ENCODE data around the gene ERCC2. TPM values are rescaled to one million over a fixed set of nuclear protein-coding genes. Genes with fewer than 3 reads are reported as not detected.

Gene ERCC2
- total RNA-seq, 1 experiment from 2014 or later = 27.8 TPM

GRCh38 chr19:45347570-45348366 is 22.6 kb downstream of the ERCC2 start:
- Mint-ChIP-seq H3K4me3 (ENCODE audit: unreplicated experiment) (no peak overlapping the region), H3K4me1 (ENCODE audit: insufficient read depth, unreplicated experiment) (peaks cover 6% of the 10 kb centered on the region), H3K27ac (ENCODE audit: low read depth, unreplicated experiment) (no peak overlapping the region), H3K9me3 (ENCODE audit: unreplicated experiment) (no peaks in the 10 kb centered on the region), H3K27me3 (ENCODE audit: insufficient read depth, unreplicated experiment) (no peaks in the 10 kb centered on the region), H3K36me3 (ENCODE audit: insufficient read depth, unreplicated experiment) (peaks cover 7% of the 10 kb centered on the region)
- TF ChIP-seq, protein P1, sequence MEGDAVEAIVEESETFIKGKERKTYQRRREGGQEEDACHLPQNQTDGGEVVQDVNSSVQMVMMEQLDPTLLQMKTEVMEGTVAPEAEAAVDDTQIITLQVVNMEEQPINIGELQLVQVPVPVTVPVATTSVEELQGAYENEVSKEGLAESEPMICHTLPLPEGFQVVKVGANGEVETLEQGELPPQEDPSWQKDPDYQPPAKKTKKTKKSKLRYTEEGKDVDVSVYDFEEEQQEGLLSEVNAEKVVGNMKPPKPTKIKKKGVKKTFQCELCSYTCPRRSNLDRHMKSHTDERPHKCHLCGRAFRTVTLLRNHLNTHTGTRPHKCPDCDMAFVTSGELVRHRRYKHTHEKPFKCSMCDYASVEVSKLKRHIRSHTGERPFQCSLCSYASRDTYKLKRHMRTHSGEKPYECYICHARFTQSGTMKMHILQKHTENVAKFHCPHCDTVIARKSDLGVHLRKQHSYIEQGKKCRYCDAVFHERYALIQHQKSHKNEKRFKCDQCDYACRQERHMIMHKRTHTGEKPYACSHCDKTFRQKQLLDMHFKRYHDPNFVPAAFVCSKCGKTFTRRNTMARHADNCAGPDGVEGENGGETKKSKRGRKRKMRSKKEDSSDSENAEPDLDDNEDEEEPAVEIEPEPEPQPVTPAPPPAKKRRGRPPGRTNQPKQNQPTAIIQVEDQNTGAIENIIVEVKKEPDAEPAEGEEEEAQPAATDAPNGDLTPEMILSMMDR (IDR thresholded peaks at IDR 0.05; ENCODE audit: unreplicated experiment) = no peak
- intact Hi-C loops (cut with micrococcal nuclease) = no loop called here
- ChIA-PET POLR2A (interaction anchor here (0.6 kb wide), 2 partner anchors 9 to 41 kb away, joined by 3 read pairs; no protein-coding TSS in a partner anchor), CTCF (no interaction called here)
- DNase-seq (ENCODE audit: unreplicated experiment) = no peak
- no TSS peak for BruUV-seq (replicated peaks)

DNA sequence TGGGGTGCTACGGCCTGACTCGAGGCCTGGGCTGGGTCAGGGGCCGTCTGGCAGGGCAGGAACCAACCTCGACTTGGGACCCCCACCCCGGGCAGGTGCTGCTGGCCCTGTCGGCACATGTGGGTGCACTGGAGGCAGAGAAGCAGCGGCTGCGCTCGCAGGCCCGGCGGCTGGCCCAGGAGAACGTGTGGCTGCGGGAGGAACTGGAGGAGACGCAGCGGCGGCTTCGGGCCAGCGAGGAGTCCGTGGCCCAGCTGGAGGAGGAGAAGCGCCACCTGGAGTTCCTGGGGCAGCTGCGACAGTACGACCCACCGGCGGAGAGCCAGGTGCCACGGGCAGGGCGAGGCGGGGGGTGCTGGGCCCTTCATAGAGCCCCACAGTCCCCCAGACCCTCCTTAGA is 23.9 kb downstream of the ERCC2 start:
- no peak for DNase-seq (ENCODE audit: unreplicated experiment)
- H3K27ac Mint-ChIP-seq (ENCODE audit: low read depth, unreplicated experiment) = no peak overlapping the region
- H3K4me3 Mint-ChIP-seq (ENCODE audit: unreplicated experiment) = no peak overlapping the region
- TF ChIP-seq, protein P1 (IDR thresholded peaks at IDR 0.05; ENCODE audit: unreplicated experiment) = no peak
- H3K27me3 Mint-ChIP-seq (ENCODE audit: insufficient read depth, unreplicated experiment) = no peaks in the 10 kb centered on the region
- no TSS peak for BruUV-seq (replicated peaks)
- CTCF ChIA-PET = interaction anchor here (1.0 kb wide), 1 partner anchor 99 kb away, joined by 3 read pairs; no protein-coding TSS in a partner anchor
- intact Hi-C loops (cut with micrococcal nuclease) = no loop called here
- H3K4me1 Mint-ChIP-seq (ENCODE audit: insufficient read depth, unreplicated experiment) = peaks cover 6% of the 10 kb centered on the region
- H3K9me3 Mint-ChIP-seq (ENCODE audit: unreplicated experiment) = no peaks in the 10 kb centered on the region
- peaks cover 7% of the 10 kb centered on the region for H3K36me3 Mint-ChIP-seq (ENCODE audit: insufficient read depth, unreplicated experiment)
- POLR2A ChIA-PET = no interaction called here

- TF ChIP-seq, protein P1 (IDR thresholded peaks at IDR 0.05; ENCODE audit: unreplicated experiment) = no peak
- POLR2A ChIA-PET = no interaction called here
- CTCF ChIA-PET = interaction anchor here (0.5 to 0.6 kb wide), 2 partner anchors 133 to 1814 kb away, joined by 3 read pairs; no protein-coding TSS in a partner anchor
- no peaks in the 10 kb centered on the region for H3K9me3 Mint-ChIP-seq (ENCODE audit: unreplicated experiment)
- H3K27me3 Mint-ChIP-seq (ENCODE audit: insufficient read depth, unreplicated experiment) = no peaks in the 10 kb centered on the region
- H3K36me3 Mint-ChIP-seq (ENCODE audit: insufficient read depth, unreplicated experiment) = no peaks in the 10 kb centered on the region
- no peak overlapping the region for H3K4me3 Mint-ChIP-seq (ENCODE audit: unreplicated experiment)
- intact Hi-C loops (cut with micrococcal nuclease) = no loop called here
- no TSS peak for BruUV-seq (replicated peaks)
- no peak for DNase-seq (ENCODE audit: unreplicated experiment)
- no peak overlapping the region for H3K27ac Mint-ChIP-seq (ENCODE audit: low read depth, unreplicated experiment)
- peaks cover 6% of the 10 kb centered on the region for H3K4me1 Mint-ChIP-seq (ENCODE audit: insufficient read depth, unreplicated experiment)
Measured at GRCh38 chr19:45345506-45345860, 24.9 kb downstream of the ERCC2 start.

- Mint-ChIP-seq H3K36me3 (ENCODE audit: insufficient read depth, unreplicated experiment) (no peaks in the 10 kb centered on the region), H3K27me3 (ENCODE audit: insufficient read depth, unreplicated experiment) (no peaks in the 10 kb centered on the region), H3K27ac (ENCODE audit: low read depth, unreplicated experiment) (no peak overlapping the region), H3K4me1 (ENCODE audit: insufficient read depth, unreplicated experiment) (peaks cover 6% of the 10 kb centered on the region), H3K4me3 (ENCODE audit: unreplicated experiment) (no peak overlapping the region), H3K9me3 (ENCODE audit: unreplicated experiment) (no peaks in the 10 kb centered on the region)
- POLR2A ChIA-PET = interaction anchor here (0.6 to 1.0 kb wide), 2 partner anchors 8 to 122 kb away, joined by 3 read pairs; no protein-coding TSS in a partner anchor
- CTCF ChIA-PET = interaction anchor here (0.5 to 0.6 kb wide), 2 partner anchors 297 to 621 kb away, joined by 3 read pairs; no protein-coding TSS in a partner anchor
- BruUV-seq (replicated peaks) = no TSS peak
- TF ChIP-seq, protein P1 (IDR thresholded peaks at IDR 0.05; ENCODE audit: unreplicated experiment) = no peak
- intact Hi-C loops (cut with micrococcal nuclease) = no loop called here
- DNase-seq (ENCODE audit: unreplicated experiment) = no peak
Measured at GRCh38 chr19:45344621-45345505, 25.5 kb downstream of the ERCC2 start.

All from MCF 10A (cell line).